Omental fat pad (tissue), 4 donors: ENCODE data around the gene ETFB. TPM values are rescaled to one million over a fixed set of nuclear protein-coding genes. Genes with fewer than 3 reads are reported as not detected.

Experiments used
- ATAC-seq: fragments of 150-250 bp; one replicate; pipeline ENCODE4 v1.9.1; 2016; ENCODE audit warnings: mild to moderate bottlenecking, moderate library complexity; ENCODE audit not compliant: low FRiP score
- DNase-seq: peaks from one replicate; pipeline ENCODE4 v3.0.0-alpha.2; 2019; ENCODE audit warnings: low spot score
- CTCF ChIP-seq, 3 donors: fragments of 450-650 bp; IDR thresholded peaks; one replicate each; pipeline ENCODE4 v1.5.1; 2016 to 2017; ENCODE audit warnings: antibody characterized with exemption in 3 of 3, mild to moderate bottlenecking in 3 of 3, moderate library complexity in 2 of 3
- total RNA-seq, 4 donors: library from RNA; depleted of rRNA; stranded (reverse); fragments of >200 nt; gene quantifications; one replicate each; pipeline ENCODE4 v1.1.0, GENCODE V29; 2016

Gene ETFB
- total RNA-seq, 4 donors from 2014 or later: 136 to 251 (median 166) TPM

GRCh38 chr19:51372649-51373504 is 6.7 kb upstream of the ETFB start, which contains the start of gene NKG7:
Gene NKG7 (minus strand): TSS chr19:51372654. CDS start chr19:51372535, 119 bp downstream.
- DNase-seq (no peak), ATAC-seq (no peak)
- no peak for TF ChIP-seq CTCF (IDR thresholded peaks at IDR 0.05)

GRCh38 chr19:51372021-51372648 is 5.9 kb upstream of the ETFB start:
- no peak for TF ChIP-seq CTCF (IDR thresholded peaks at IDR 0.05)
- no peak for DNase-seq

GRCh38 chr19:51371186-51371690 is 5.0 kb upstream of the ETFB start:
- ATAC-seq: no peak

More at GRCh38 chr19:51372021-51372648, 5.9 kb upstream of the ETFB start:
- ATAC-seq: no peak

GRCh38 chr19:51370230-51370629 is 4.0 kb upstream of the ETFB start:
- no peak for ATAC-seq
- no peak for TF ChIP-seq CTCF (IDR thresholded peaks at IDR 0.05)
- DNase-seq: no peak

More at GRCh38 chr19:51371186-51371690, 5.0 kb upstream of the ETFB start:
- DNase-seq: no peak
- TF ChIP-seq CTCF (IDR thresholded peaks at IDR 0.05): no peak

GRCh38 chr19:51368366-51369282 is 2.4 kb upstream of the ETFB start, which contains the start of gene CLDND2:
Gene CLDND2 (minus strand): TSS chr19:51369003. CDS start chr19:51368577, 426 bp downstream.
- no peak for ATAC-seq
- TF ChIP-seq CTCF (IDR thresholded peaks at IDR 0.05): no peak
- DNase-seq: no peak

- peak; percentile 94 for DNase-seq
- no peak for TF ChIP-seq CTCF (IDR thresholded peaks at IDR 0.05)
- peak; percentile 90 for ATAC-seq
Measured at GRCh38 chr19:51367565-51368365, 1.6 kb upstream of the ETFB start.
